ENCODE results near the gene C1orf198.

DNA sequence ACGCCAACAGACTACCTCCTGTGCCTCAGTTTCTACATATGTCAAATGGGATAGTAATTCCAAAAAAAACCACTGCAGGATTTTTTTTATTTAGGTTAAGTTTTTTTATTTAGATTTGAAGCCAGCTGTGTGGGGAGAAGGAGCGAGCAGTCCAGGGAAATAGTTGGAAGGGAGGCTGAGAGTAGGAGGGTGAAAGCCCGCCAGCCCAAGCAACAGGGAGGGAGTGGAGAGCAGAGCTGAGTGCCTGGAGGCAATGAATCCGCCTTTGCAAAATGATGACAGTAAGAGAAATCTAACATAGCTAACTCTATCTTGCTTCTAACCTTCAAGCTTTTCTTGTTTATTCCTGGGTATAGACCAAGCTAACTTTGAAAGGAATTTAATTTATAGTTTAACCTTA lies 15.6 kb upstream of the C1orf198 start:
- TF ChIP-seq, protein P1, sequence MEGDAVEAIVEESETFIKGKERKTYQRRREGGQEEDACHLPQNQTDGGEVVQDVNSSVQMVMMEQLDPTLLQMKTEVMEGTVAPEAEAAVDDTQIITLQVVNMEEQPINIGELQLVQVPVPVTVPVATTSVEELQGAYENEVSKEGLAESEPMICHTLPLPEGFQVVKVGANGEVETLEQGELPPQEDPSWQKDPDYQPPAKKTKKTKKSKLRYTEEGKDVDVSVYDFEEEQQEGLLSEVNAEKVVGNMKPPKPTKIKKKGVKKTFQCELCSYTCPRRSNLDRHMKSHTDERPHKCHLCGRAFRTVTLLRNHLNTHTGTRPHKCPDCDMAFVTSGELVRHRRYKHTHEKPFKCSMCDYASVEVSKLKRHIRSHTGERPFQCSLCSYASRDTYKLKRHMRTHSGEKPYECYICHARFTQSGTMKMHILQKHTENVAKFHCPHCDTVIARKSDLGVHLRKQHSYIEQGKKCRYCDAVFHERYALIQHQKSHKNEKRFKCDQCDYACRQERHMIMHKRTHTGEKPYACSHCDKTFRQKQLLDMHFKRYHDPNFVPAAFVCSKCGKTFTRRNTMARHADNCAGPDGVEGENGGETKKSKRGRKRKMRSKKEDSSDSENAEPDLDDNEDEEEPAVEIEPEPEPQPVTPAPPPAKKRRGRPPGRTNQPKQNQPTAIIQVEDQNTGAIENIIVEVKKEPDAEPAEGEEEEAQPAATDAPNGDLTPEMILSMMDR (IDR thresholded peaks at IDR 0.05): no peak
- TF ChIP-seq POLR2A (IDR thresholded peaks at IDR 0.05) (no peak), POLR2AphosphoS5 (IDR thresholded peaks at IDR 0.05) (no peak)

Data from breast epithelium (tissue), 3 donors.